Stomach (tissue), 9 donors: Measurements from ENCODE around the gene ADGRL3. TPM values are rescaled to one million over a fixed set of nuclear protein-coding genes. Genes with fewer than 3 reads are reported as not detected.
A peak's percentile ranks its signal among the peaks of the same experiment; 100 is the strongest.
"Not testable (repeated sequence)": the region's sequence is repeated elsewhere in the genome, so short reads cannot be mapped to it uniquely, and the experiment has no call there.

Source experiments
- DNase-seq, 2 donors: peaks; one replicate each; pipeline versions ENCODE4 v3.0.0 to v3.0.0-alpha.2; 2013 to 2019
- H3K27ac ChIP-seq, 5 donors: fragments of 200-600 bp in 4 of 5; sonication (generic) in 4 of 5; one replicate each; pipeline ENCODE4 v1.5.1; 2013 to 2019; ENCODE audit warnings: mild to moderate bottlenecking in 1 of 5, moderate library complexity in 1 of 5
- H3K27me3 ChIP-seq, 3 donors: fragments of 200-600 bp; sonication (generic); one replicate each; pipeline ENCODE4 v1.5.1; 2017 to 2019; ENCODE audit warnings: mixed run types in 1 of 3
- H3K36me3 ChIP-seq, 4 donors: fragments of 200-600 bp; sonication (generic); 1 replicate in 3 of 4; 2 replicates in 1 of 4; pipeline ENCODE4 v1.5.1; 2016 to 2019
- H3K4me1 ChIP-seq, 4 donors: fragments of 200-600 bp; sonication (generic); one replicate each; pipeline ENCODE4 v1.5.1; 2016 to 2019
- H3K4me3 ChIP-seq, 4 donors: fragments of 200-600 bp; sonication (generic) in 3 of 4; one replicate each; pipeline ENCODE4 v1.5.1; 2016 to 2019; ENCODE audit warnings: mild to moderate bottlenecking in 1 of 4
- H3K9me3 ChIP-seq, 4 donors: fragments of 200-600 bp; sonication (generic); one replicate each; pipeline ENCODE4 v1.5.1; 2016 to 2019
- CTCF ChIP-seq, 7 experiments: fragments of 450-650 bp in 4 of 7; fragments of 200-600 bp in 3 of 7; sonication (generic) in 3 of 7; IDR thresholded peaks; one replicate each; pipeline ENCODE4 v1.5.1; 2016 to 2019; ENCODE audit warnings: antibody characterized with exemption in 7 of 7, control low read depth in 2 of 7, mild to moderate bottlenecking in 1 of 7
- EP300 ChIP-seq: sonication (generic); formaldehyde crosslinking; IDR thresholded peaks from one replicate; pipeline ENCODE4 v1.6.1; 2017; ENCODE audit warnings: antibody characterized with exemption
- POLR2A ChIP-seq, 4 donors: fragments of 450-650 bp; IDR thresholded peaks; one replicate each; pipeline ENCODE4 v1.6.1; 2016; ENCODE audit warnings: antibody characterized with exemption in 4 of 4, control low read depth in 2 of 4, mild to moderate bottlenecking in 1 of 4, moderate library complexity in 1 of 4
- POLR2AphosphoS5 ChIP-seq, 3 donors: sonication (generic); formaldehyde crosslinking; IDR thresholded peaks; one replicate each; pipeline ENCODE4 v1.6.1; 2016; ENCODE audit warnings: antibody characterized with exemption in 3 of 3
- WGBS, 5 donors: extraction: QIAGEN DNeasy Blood & Tissue Kit in 3 of 5; methylation state at CpG; one replicate each; pipeline versions ENCODE4 v1.1.5 to v1.1.7; 2013 to 2018; 5-methylcytosine and 5-hydroxymethylcytosine counted together
- intact Hi-C: fragments of 100-400 bp; cut with DNase I; formaldehyde crosslinking; loops from one replicate; pipeline ENCODE4 v1.15.1; 2023; ENCODE audit warnings: low total_unique reads
- polyA plus RNA-seq, 3 donors: library from polyadenylated mRNA; stranded (reverse); fragments of 200-250 nt; gene quantifications; one replicate each; pipeline ENCODE4 v1.2.3, GENCODE V29; 2013
- total RNA-seq, 5 donors: library from RNA; depleted of rRNA; stranded (reverse); fragments of >200 nt; gene quantifications; one replicate each; pipeline versions ENCODE4 v1.1.0 to v1.2.3, GENCODE V29; 2014 to 2016
- donor health status: healthy with polysubstance abuse.
- donor health status: Bipolar disorder and iron deficiency.
- donor health status: healthy.

ADGRL3 gene
- total and polyA plus RNA-seq, 8 donors, result 0.48 to 109 (median 3.9) TPM

DNA sequence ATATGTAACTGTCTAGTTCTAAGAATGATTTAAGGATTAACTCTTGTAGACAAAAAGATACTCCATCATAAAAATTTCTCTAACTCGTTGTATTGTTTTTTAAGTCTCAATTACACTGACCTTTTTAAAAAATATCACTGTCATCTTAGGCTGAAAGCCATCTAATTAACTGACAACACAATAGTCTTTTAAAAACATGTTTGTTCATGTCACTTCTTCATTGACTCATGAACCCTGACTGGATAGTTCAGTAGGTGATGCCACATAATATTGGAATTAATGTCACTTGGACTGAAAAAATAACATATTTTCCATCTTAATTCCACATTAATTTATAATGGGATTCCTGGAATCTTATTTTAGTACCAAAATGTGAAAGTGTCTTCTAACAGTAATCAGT lies 179.3 kb downstream of the ADGRL3 start:
- peaks cover 0 to 10% (median 0%) of the 10 kb centered on the region in 4 donors for H3K9me3 ChIP-seq
- H3K27ac ChIP-seq, result no peak overlapping the region
- H3K36me3 ChIP-seq, result no peaks in the 10 kb centered on the region
- 67 to 79% (median 77%) methylated on average over 1 of the region's 1 CpG for WGBS, 5 donors
- no peak for TF ChIP-seq CTCF (IDR thresholded peaks at IDR 0.05)
- TF ChIP-seq POLR2AphosphoS5 (IDR thresholded peaks at IDR 0.05), result no peak
- TF ChIP-seq EP300, result no peak
- TF ChIP-seq POLR2A (IDR thresholded peaks at IDR 0.05), result no peak
- peaks cover 0 to 11% (median 4%) of the 10 kb centered on the region in 4 donors for H3K4me1 ChIP-seq
- no peak overlapping the region for H3K4me3 ChIP-seq
- intact Hi-C loops, result no loop called here
- no peak for DNase-seq
- no peaks in the 10 kb centered on the region for H3K27me3 ChIP-seq

DNA sequence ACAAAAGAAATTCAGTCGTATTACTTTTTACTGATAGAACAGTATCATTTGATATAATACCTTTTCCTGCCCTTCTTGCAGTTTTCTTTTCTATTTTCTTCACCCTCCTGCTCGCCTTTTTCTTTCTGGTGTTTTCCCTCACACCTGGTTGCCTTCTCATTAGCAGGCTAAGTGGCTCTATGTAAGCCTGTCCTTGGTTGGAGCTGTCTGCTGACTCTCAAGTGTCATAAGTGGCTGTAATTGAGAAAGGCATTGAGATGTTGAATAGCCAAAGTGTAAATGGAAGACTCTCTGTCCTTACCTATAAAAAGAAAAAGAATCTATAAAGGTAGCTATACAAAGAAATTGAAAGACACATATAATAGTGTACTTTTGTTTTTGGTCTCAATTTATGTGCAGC lies 180.7 kb downstream of the ADGRL3 start:
- no peak for TF ChIP-seq CTCF (IDR thresholded peaks at IDR 0.05)
- no peak for TF ChIP-seq POLR2A (IDR thresholded peaks at IDR 0.05)
- no peak for TF ChIP-seq EP300
- no peak for TF ChIP-seq POLR2AphosphoS5 (IDR thresholded peaks at IDR 0.05)
- Histone ChIP-seq H3K27ac (no peak overlapping the region), H3K4me3 (no peak overlapping the region), H3K36me3 (no peaks in the 10 kb centered on the region), H3K9me3 (peaks cover 0 to 10% (median 0%) of the 10 kb centered on the region in 4 donors), H3K4me1 (no peaks in the 10 kb centered on the region), H3K27me3 (no peaks in the 10 kb centered on the region)
- 69 to 87% (median 83%) methylated on average over 2 of the region's 2 CpGs for WGBS, 5 donors
- intact Hi-C loops, result no loop called here
- no peak for DNase-seq

DNA sequence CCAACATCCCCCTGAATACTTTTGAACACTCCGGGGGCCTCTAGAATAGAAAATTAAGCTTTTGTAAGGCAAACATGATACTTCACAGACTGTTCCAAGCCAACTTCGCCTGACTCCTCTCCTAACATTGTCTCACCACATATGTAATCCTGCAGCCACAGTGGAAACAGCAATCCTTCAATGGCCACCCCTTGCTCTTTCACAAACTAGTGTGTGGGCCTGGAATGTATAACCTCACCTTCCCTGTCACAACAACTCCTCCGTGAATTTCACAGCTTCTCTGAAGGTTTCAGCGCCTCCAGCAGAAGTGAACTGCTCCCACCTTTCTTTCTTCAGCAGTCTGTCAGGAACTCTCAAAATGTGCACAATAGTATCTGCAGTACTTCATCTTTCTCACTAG lies 185.1 kb downstream of the ADGRL3 start:
- WGBS, 5 donors, result 82 to 91% (median 89%) methylated on average over 4 of the region's 4 CpGs
- Histone ChIP-seq H3K4me1 (no peaks in the 10 kb centered on the region), H3K9me3 (no peaks in the 10 kb centered on the region), H3K27me3 (no peaks in the 10 kb centered on the region), H3K4me3 (no peak overlapping the region), H3K36me3 (no peaks in the 10 kb centered on the region), H3K27ac (no peak overlapping the region)
- DNase-seq, result peak in 1 of 2 donors; percentile 3
- intact Hi-C loops, result no loop called here
- TF ChIP-seq CTCF (IDR thresholded peaks at IDR 0.05) (no peak), POLR2A (IDR thresholded peaks at IDR 0.05) (no peak), EP300 (no peak), POLR2AphosphoS5 (IDR thresholded peaks at IDR 0.05) (no peak)

DNA sequence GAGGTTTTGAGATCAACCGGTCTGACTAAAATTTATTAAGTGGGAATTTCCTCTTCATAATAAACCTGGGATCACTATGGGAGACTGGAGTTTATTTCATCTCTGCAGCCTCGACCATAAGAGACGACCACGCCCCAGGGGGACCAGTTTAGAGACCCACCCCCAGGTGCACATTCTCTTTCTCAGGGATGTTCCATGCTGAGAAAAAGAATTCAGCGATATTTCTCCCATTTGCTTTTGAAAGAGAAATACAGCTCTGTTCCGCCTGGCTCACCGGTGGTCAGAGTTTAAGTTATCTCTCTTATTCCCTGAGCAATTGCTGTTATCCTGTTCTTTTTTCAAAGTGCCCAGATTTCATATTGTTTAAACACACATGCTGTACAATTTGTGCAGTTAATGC lies 187.2 kb downstream of the ADGRL3 start:
- 75 to 91% (median 82%) methylated on average over 7 of the region's 7 CpGs for WGBS, 5 donors
- intact Hi-C loops, DNase-seq: not testable (repeated sequence)

GRCh38 chr4:61389640-61390039 lies 189.5 kb downstream of the ADGRL3 start:
- Histone ChIP-seq H3K27ac (no peak overlapping the region), H3K9me3 (no peaks in the 10 kb centered on the region), H3K4me1 (no peaks in the 10 kb centered on the region), H3K4me3 (no peak overlapping the region), H3K27me3 (no peaks in the 10 kb centered on the region), H3K36me3 (no peaks in the 10 kb centered on the region)
- TF ChIP-seq EP300, result no peak
- no peak for TF ChIP-seq POLR2A (IDR thresholded peaks at IDR 0.05)
- no peak for TF ChIP-seq POLR2AphosphoS5 (IDR thresholded peaks at IDR 0.05)
- intact Hi-C loops, result no loop called here
- 46 to 65% (median 53%) methylated on average over 2 of the region's 2 CpGs for WGBS, 5 donors
- no peak for DNase-seq

More for the DNA sequence above, 187.2 kb downstream of the ADGRL3 start:
- not testable (repeated sequence) for H3K9me3 ChIP-seq, H3K27me3 ChIP-seq, H3K36me3 ChIP-seq, H3K27ac ChIP-seq, H3K4me3 ChIP-seq, H3K4me1 ChIP-seq
